GM21717 (cell line): Measurements from ENCODE around the gene GSK3A.
A peak's percentile ranks its signal among the peaks of the same experiment; 100 is the strongest.

ENCODE experiments used
- ATAC-seq: cut with Tn5 transposase; IDR thresholded peaks from one replicate; pipeline ENCODE4 v1.9.1; 2021; ENCODE audit warnings: mild to moderate bottlenecking, moderate library complexity; ENCODE audit not compliant: unreplicated experiment

Gene GSK3A

DNA sequence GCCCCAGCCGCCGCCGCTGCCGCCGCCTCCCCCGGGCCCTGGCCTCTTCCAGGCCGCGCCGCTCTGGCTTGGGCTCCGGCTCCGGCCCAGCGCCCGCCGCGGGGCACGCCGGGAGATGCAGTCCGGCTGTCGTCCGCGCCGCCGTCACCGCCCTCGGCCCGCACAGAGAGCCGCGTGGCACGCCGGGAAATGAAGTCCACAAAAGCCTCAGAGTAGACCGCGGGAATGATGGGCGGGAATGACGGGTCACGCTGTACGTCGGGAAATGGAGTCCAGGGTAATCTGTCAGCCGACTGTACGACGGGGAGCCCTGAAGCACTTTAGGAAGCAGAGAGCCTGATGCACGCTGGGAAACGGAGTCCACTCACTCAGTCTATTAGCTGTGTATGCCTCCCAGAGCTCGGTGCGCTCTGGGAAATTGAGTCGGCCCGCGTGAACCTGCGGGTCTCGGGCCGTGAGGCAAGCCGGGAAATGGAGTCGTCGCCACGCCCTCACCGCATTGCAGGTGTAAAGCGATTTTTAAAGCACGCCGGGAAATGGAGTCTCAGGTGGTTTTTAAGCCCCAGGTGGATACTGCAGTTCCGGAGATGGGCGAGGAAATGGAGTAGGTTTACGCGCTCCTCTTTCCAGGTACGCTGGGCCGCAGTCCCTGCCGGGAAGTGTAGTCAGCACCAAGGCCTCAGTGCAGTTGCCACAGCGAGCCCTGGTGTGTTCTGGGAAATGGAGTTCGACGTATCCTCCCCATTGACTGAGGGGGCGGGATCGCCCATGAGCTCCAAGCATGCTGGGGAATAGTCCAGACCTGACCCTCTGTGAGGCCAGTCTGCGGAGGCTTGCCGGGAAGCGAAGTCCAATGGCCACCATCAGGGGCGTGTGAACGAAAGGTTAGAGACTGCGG lies at the start of gene GSK3A:
Gene GSK3A (minus strand): TSS at position 91 of the 898 bp plus-strand sequence. CDS start 137 bp downstream, outside the sequence.
- peak; percentile 56 for ATAC-seq

DNA sequence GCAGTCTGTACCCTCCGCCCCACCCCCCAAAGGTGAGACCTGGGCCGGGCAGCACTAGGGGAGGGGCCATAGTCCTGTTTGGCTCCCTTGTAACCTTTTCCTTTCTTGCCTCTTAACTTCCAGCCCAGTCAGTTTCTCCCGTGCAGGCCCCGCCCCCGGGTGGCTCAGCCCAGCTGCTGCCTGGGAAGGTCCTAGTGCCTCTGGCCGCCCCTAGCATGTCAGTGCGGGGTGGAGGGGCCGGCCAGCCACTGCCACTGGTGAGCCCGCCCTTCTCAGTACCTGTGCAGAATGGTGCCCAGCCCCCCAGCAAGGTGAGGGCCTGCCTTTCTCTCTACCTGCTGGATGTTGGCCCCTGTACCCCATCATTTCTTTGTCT lies 49.0 kb upstream of the GSK3A start:
- ATAC-seq, result no peak

DNA sequence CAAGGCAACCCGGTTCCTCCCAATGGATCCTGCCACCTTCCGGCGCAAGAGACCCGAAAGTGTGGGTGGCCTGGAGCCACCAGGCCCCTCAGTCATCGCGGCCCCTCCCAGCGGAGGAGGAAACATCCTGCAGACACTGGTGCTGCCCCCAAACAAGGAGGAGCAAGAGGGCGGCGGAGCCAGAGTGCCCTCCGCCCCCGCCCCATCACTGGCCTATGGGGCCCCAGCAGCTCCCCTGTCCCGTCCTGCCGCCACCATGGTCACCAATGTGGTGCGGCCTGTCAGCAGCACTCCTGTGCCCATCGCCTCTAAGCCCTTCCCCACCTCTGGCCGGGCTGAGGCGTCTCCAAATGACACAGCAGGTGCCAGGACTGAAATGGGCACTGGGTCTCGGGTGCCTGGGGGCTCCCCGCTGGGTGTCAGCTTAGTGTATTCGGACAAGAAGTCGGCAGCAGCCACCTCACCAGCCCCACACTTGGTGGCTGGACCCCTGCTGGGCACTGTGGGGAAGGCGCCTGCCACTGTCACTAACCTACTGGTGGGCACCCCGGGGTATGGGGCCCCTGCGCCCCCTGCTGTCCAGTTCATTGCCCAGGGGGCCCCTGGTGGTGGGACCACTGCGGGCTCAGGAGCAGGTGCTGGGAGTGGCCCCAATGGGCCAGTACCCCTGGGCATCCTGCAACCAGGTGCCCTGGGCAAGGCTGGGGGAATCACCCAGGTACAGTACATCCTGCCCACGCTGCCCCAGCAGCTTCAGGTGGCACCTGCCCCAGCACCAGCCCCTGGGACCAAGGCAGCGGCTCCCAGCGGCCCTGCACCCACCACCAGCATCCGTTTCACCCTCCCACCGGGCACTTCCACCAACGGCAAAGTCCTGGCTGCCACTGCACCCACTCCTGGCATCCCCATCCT lies 48.4 kb upstream of the GSK3A start:
- no peak for ATAC-seq

GRCh38 chr19:42290136-42290522 lies 47.7 kb upstream of the GSK3A start:
- no peak for ATAC-seq

DNA sequence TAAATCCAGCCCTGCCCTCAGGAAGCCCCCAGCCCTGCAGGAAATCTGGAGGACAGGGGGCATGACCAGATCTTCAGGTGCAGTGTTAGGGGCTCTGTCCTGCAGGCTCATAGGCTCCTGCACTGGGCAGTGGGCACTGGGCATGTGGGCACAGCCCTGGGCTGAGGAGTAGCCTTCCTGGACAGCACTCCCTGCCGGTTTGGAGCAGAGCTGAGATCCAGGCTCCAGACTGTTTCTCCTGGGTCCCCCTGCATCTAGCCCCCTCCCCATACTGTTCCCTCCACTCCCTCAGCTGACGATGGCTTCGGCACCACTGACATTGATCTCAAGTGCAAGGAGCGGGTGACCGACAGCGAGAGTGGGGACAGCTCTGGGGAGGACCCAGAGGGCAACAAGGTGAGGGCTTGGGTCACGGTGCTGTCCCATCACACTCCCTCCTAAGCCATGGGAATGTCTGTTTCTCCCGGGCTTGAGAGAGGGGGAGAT lies 47.2 kb upstream of the GSK3A start:
- ATAC-seq, result no peak

DNA sequence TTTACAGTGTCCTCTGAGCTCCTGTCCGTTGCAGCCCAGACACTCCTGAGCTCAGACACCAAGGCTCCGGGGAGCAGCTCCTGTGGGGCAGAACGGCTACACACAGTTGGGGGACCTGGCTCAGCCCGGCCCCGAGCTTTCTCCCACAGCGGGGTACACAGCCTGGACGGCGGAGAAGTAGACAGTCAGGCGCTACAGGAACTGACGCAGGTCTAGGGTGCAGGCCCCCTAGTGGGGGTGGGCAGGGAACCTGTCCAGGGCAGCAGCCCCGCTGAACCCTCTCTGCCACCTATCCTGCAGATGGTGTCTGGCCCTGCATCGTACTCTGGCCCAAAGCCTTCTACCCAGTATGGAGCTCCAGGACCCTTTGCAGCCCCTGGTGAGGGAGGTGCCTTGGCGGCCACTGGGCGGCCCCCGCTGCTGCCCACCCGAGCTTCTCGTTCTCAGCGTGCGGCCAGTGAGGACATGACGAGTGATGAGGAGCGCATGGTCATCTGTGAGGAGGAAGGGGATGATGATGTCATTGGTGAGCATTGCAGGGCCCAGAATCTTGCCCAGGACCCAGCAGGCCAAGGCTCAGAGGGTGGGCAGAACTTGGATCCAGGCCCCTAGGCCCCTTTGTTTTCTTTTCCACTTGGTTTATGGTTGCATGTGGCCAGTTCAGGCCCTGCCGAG lies 46.6 kb upstream of the GSK3A start:
- ATAC-seq, result no peak

DNA sequence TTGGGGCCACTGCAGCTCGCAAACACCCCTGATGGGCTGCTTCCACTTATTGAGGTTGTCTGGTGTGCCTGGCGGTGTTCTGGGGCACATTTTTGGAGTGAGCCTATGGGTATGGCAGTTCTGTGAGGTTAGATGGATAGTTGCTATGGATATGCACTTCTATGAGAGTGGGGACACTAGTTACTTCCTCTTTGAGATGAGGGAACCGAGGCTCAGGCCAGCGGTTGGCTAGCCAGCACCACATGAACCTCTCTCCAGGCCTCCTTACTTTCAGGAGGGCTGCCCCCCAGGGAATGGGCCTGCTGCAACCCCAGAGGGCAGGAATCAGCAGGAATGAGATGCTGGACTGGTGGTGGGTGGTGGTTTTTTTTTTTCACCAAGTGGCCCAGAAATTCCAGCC lies 46.0 kb upstream of the GSK3A start:
- ATAC-seq, result no peak

- ATAC-seq, result no peak
Measured at GRCh38 chr19:42287827-42288107, 45.4 kb upstream of the GSK3A start.

GRCh38 chr19:42287017-42287826 lies 44.8 kb upstream of the GSK3A start:
- ATAC-seq, result no peak

- no peak for ATAC-seq
Measured at GRCh38 chr19:42286349-42287016, 44.1 kb upstream of the GSK3A start.

- no peak for ATAC-seq
Measured at GRCh38 chr19:42285988-42286348, 43.6 kb upstream of the GSK3A start.

GRCh38 chr19:42285541-42285941 lies 43.1 kb upstream of the GSK3A start:
- no peak for ATAC-seq

- ATAC-seq, result no peak
Measured at GRCh38 chr19:42284591-42285341, 42.4 kb upstream of the GSK3A start.

GRCh38 chr19:42284066-42284501 lies 41.7 kb upstream of the GSK3A start:
- ATAC-seq, result peak; percentile 20

GRCh38 chr19:42283188-42284065 lies 41.0 kb upstream of the GSK3A start:
- peak; percentile 30 for ATAC-seq

- no peak for ATAC-seq
Measured at GRCh38 chr19:42282819-42283187, 40.4 kb upstream of the GSK3A start.

DNA sequence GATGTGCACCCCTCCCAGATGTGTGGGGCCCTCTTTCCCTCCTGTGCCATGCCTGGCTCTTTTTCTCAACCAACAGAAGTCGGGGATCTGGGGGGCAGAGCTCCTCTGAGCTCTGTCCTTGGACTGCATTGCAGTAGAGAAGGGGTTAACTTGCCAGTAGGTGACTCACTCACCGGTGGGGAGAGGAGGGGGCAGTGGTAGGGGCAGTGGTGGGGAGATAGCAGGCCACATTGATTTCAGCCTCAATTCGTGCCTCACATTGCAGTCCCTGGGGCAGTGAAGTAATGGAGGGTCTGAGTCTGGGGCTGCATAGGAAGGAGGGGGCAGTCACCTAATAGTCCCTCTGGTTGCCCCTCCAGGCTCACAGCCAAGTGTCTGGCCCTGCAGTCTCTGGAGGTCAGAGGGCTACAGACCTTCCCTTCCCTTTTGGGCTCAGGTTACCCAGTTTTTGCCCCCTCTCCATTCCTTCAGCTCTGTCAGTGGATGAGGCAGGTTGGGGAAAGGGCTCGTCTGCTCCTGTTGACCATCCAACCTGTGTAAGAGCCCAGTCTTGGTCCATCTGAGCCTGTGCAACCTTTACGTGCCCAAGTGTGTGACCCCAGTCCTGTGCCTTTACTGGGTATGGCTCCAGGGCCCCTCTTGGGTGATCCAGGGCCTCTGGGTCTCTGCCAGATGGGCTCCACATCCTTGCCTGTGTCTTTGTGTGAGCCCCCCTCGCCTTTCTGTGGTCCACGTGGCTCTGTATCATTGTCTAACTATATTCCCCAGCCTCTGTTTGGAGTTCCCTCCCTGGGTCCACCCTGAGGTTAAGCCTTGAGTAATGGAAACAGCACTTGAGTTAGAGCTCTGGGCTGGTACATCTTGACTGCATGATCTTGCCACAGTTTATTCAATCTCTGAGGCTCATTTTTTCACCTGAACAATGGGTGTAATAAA lies 39.7 kb upstream of the GSK3A start:
- ATAC-seq, result no peak
